ENCODE measurements around the gene AP5Z1.

The AP5Z1 gene

DNA sequence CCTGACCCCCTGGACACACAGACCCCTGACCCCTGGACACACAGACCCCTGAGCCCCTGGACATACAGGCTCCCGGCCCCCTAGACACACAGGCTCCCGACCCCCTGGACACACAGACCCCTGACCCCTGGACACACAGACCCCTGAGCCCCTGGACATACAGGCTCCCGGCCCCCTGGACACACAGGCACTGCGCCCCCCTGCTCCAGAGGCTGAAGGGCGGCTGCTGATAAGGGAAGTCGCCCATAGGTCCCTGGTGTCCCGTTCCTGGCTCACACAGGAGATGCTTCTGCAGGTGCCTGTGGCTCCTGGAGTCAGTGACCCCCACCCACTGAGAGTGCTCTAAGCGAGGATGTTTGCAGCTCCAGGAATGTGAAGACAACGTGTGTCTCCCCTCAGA is 3.7 kb upstream of the AP5Z1 start:
- H3K27me3 ChIP-seq (ENCODE audit: insufficient read depth, poor library complexity, severe bottlenecking): no peaks in the 10 kb centered on the region
- H3K27ac ChIP-seq (replicated peaks): no peak overlapping the region
- H3K4me3 ChIP-seq (replicated peaks; ENCODE audit: insufficient read depth, low read length): no peak overlapping the region
- no peak for DNase-seq (ENCODE audit: low read depth in 1 of 2, low spot score in 1 of 2)
- TF ChIP-seq REST (IDR thresholded peaks at IDR 0.05; ENCODE audit: insufficient replicate concordance, low read depth) (no peak), GABPA (IDR thresholded peaks at IDR 0.05; ENCODE audit: low read depth) (no peak), SPI1 (IDR thresholded peaks at IDR 0.05; ENCODE audit: borderline replicate concordance, low read depth) (no peak), POLR2AphosphoS5 (IDR thresholded peaks at IDR 0.05; ENCODE audit: low read depth) (no peak)
- TF ChIP-seq, protein P1, sequence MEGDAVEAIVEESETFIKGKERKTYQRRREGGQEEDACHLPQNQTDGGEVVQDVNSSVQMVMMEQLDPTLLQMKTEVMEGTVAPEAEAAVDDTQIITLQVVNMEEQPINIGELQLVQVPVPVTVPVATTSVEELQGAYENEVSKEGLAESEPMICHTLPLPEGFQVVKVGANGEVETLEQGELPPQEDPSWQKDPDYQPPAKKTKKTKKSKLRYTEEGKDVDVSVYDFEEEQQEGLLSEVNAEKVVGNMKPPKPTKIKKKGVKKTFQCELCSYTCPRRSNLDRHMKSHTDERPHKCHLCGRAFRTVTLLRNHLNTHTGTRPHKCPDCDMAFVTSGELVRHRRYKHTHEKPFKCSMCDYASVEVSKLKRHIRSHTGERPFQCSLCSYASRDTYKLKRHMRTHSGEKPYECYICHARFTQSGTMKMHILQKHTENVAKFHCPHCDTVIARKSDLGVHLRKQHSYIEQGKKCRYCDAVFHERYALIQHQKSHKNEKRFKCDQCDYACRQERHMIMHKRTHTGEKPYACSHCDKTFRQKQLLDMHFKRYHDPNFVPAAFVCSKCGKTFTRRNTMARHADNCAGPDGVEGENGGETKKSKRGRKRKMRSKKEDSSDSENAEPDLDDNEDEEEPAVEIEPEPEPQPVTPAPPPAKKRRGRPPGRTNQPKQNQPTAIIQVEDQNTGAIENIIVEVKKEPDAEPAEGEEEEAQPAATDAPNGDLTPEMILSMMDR (IDR thresholded peaks at IDR 0.05; ENCODE audit: insufficient read depth, low read length): no peak

DNA sequence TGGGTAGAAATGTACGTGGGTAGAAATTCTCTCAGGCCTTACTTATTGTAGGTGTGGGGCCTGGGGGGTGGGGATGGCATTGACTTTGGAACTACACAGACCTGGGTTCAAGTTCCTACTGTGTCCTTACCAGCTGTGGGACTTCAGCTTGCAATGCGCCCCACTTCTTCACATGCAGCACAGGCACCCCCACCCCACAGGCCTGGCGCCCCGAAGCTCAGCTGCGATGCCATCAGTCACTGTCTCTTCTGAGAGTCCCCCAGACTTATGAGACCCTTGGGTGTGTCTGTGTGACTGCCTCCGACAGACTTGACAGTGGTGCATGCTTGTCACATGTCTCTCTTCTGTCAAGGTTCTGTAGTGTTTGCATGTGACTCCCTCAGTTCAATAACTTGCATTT is 3.1 kb upstream of the AP5Z1 start:
- Histone ChIP-seq H3K27me3 (ENCODE audit: insufficient read depth, poor library complexity, severe bottlenecking) (no peaks in the 10 kb centered on the region), H3K4me3 (replicated peaks; ENCODE audit: insufficient read depth, low read length) (no peak overlapping the region), H3K27ac (replicated peaks) (no peak overlapping the region)
- DNase-seq (ENCODE audit: low read depth in 1 of 2, low spot score in 1 of 2): no peak
- TF ChIP-seq POLR2AphosphoS5 (IDR thresholded peaks at IDR 0.05; ENCODE audit: low read depth) (no peak), REST (IDR thresholded peaks at IDR 0.05; ENCODE audit: insufficient replicate concordance, low read depth) (no peak), SPI1 (IDR thresholded peaks at IDR 0.05; ENCODE audit: borderline replicate concordance, low read depth) (no peak), GABPA (IDR thresholded peaks at IDR 0.05; ENCODE audit: low read depth) (no peak)
- TF ChIP-seq, protein P1 (IDR thresholded peaks at IDR 0.05; ENCODE audit: insufficient read depth, low read length): no peak

- Histone ChIP-seq H3K27me3 (ENCODE audit: insufficient read depth, poor library complexity, severe bottlenecking) (no peaks in the 10 kb centered on the region), H3K4me3 (replicated peaks; ENCODE audit: insufficient read depth, low read length) (no peak overlapping the region; the same call in 1 of the 2 replicates), H3K27ac (replicated peaks) (no peak overlapping the region)
- no peak for DNase-seq (ENCODE audit: low read depth in 1 of 2, low spot score in 1 of 2)
- TF ChIP-seq POLR2AphosphoS5 (IDR thresholded peaks at IDR 0.05; ENCODE audit: low read depth): no peak
Observed at GRCh38 chr7:4774007-4774406, 1.4 kb upstream of the AP5Z1 start.

- H3K4me3 ChIP-seq (replicated peaks; ENCODE audit: insufficient read depth, low read length): peak overlapping the region; percentile 99
- TF ChIP-seq REST (IDR thresholded peaks at IDR 0.05; ENCODE audit: insufficient replicate concordance, low read depth) (peak; percentile 48), GABPA (IDR thresholded peaks at IDR 0.05; ENCODE audit: low read depth) (no peak), POLR2AphosphoS5 (IDR thresholded peaks at IDR 0.05; ENCODE audit: low read depth) (0 out of 2 replicates have a peak, but pooled peaks have one; percentile 10), SPI1 (IDR thresholded peaks at IDR 0.05; ENCODE audit: borderline replicate concordance, low read depth) (no peak)
- no peaks in the 10 kb centered on the region for H3K27me3 ChIP-seq (ENCODE audit: insufficient read depth, poor library complexity, severe bottlenecking)
- peak overlapping the region; percentile 91 for H3K27ac ChIP-seq (replicated peaks)
- DNase-seq (ENCODE audit: low read depth in 1 of 2, low spot score in 1 of 2): peak in 1 of 2 experiments; percentile 69
Observed at GRCh38 chr7:4774658-4775249, 669 bp upstream of the AP5Z1 start.
